H1 (cell line): ENCODE measurements around the gene OR5B2. TPM values are rescaled to one million over a fixed set of nuclear protein-coding genes. Genes with fewer than 3 reads are reported as not detected.

Source experiments
- CTCF ChIA-PET: fragments of 300-600 bp; sonication (Branson Sonifier 250); formaldehyde crosslinking; loops from one replicate; lab custom pipeline; 2021; ENCODE audit not compliant: partially characterized antibody; lab: Charles Lee
- POLR2A ChIA-PET: fragments of 300-600 bp; sonication (Branson Sonifier 250); formaldehyde crosslinking; loops from one replicate; lab custom pipeline; 2021; ENCODE audit warnings: inconsistent platforms; ENCODE audit not compliant: partially characterized antibody; lab: Charles Lee
- DNase-seq, 2 experiments: peaks; one replicate each; pipeline versions ENCODE4 v3.0.0 to v3.0.0-alpha.2; 2010 to 2022; ENCODE audit warnings: low spot score in 2 of 2, low read depth in 1 of 2, mixed read lengths in 1 of 2
- FAIRE-seq: peaks from 2 replicates; lab custom pipeline; 2011; peaks lifted over from hg19 to GRCh38; lab: Jason Lieb, UNC
- H2AFZ ChIP-seq: 2 replicates; pipeline ENCODE4 v1.8.1; 2012; ENCODE audit warnings: low read length, inconsistent platforms
- H2AK5ac ChIP-seq: 2 replicates; pipeline ENCODE4 v1.6.1; 2013; ENCODE audit warnings: low read depth, low read length
- H2BK120ac ChIP-seq: replicated peaks from 2 replicates; pipeline ENCODE3; 2013; ENCODE audit warnings: low read depth, low read length, inconsistent platforms
- H2BK12ac ChIP-seq: 2 replicates; pipeline ENCODE4 v1.6.1; 2013; ENCODE audit warnings: low read depth, low read length
- H2BK15ac ChIP-seq: 2 replicates; pipeline ENCODE4 v1.6.1; 2013; ENCODE audit warnings: low read length
- H2BK20ac ChIP-seq: 2 replicates; pipeline ENCODE4 v1.6.1; 2013; ENCODE audit warnings: low read length
- H2BK5ac ChIP-seq: 2 replicates; pipeline ENCODE4 v1.6.1; 2013; ENCODE audit warnings: low read depth, low read length
- H3K14ac ChIP-seq: 2 replicates; pipeline ENCODE4 v1.6.1; 2013; ENCODE audit warnings: inconsistent platforms; ENCODE audit not compliant: insufficient read length
- H3K18ac ChIP-seq: 2 replicates; pipeline ENCODE4 v1.6.1; 2013; ENCODE audit warnings: low read length; ENCODE audit errors: extremely low read depth
- H3K23ac ChIP-seq: 2 replicates; pipeline ENCODE4 v1.6.1; 2013; ENCODE audit warnings: inconsistent platforms; ENCODE audit not compliant: insufficient read length
- H3K23me2 ChIP-seq: 2 replicates; pipeline ENCODE4 v1.6.1; 2013; ENCODE audit warnings: low read depth, low read length
- H3K27ac ChIP-seq: 2 replicates; pipeline ENCODE4 v1.6.1; 2011; ENCODE audit warnings: low read depth, low read length, inconsistent platforms
- H3K27me3 ChIP-seq, 4 experiments: replicated peaks in 1 of 4; 1 replicate in 1 of 4; 2 replicates in 3 of 4; pipeline versions ENCODE4 v1.6.1 to v1.8.1; 2011 to 2013; ENCODE audit warnings: low read length in 3 of 4, mild to moderate bottlenecking in 3 of 4, inconsistent platforms in 2 of 4, mixed read lengths in 2 of 4, moderate library complexity in 1 of 4; ENCODE audit not compliant: control insufficient read depth in 3 of 4, insufficient read depth in 3 of 4; ENCODE audit errors: extremely low read depth in 1 of 4
- H3K36me3 ChIP-seq, 4 experiments: 2 replicates each; pipeline versions ENCODE4 v1.6.1 to v1.8.1; 2011 to 2013; ENCODE audit warnings: mild to moderate bottlenecking in 4 of 4, low read length in 3 of 4, moderate library complexity in 2 of 4, control low read depth in 1 of 4, inconsistent platforms in 1 of 4; ENCODE audit not compliant: insufficient read depth in 4 of 4, control insufficient read depth in 2 of 4
- H3K4ac ChIP-seq: replicated peaks from 2 replicates; pipeline ENCODE3; 2013; ENCODE audit warnings: low read length, low read depth, mixed read lengths, inconsistent platforms; ENCODE audit not compliant: insufficient read length
- H3K4me1 ChIP-seq, 4 experiments: replicated peaks in 1 of 4; 1 replicate in 1 of 4; 2 replicates in 3 of 4; pipeline versions ENCODE4 v1.6.1 to v1.8.1; 2011 to 2013; ENCODE audit warnings: low read length in 3 of 4, inconsistent platforms in 2 of 4, mixed read lengths in 1 of 4; ENCODE audit not compliant: insufficient read depth in 4 of 4, control insufficient read depth in 3 of 4
- H3K4me2 ChIP-seq, 2 experiments: 2 replicates each; pipeline versions ENCODE4 v1.6.1 to v1.8.1; 2011 to 2013; ENCODE audit warnings: low read depth in 2 of 2, low read length in 2 of 2, control low read depth in 1 of 2, inconsistent platforms in 1 of 2, mild to moderate bottlenecking in 1 of 2; ENCODE audit not compliant: insufficient read depth in 1 of 2
- H3K4me3 ChIP-seq, 4 experiments: fragments of 200-600, 300-600 bp in 1 of 4; sonication (generic), shearing (Covaris generic), sonication (Bioruptor Twin) in 1 of 4; 2 replicates each; pipeline versions ENCODE4 v1.5.1 to v1.8.1; 2011 to 2016; ENCODE audit warnings: low read length in 4 of 4, low read depth in 3 of 4, control low read depth in 2 of 4, inconsistent platforms in 2 of 4, mild to moderate bottlenecking in 2 of 4, mixed read lengths in 1 of 4, moderate library complexity in 1 of 4; ENCODE audit not compliant: insufficient read depth in 2 of 4; ENCODE audit errors: extremely low read depth in 1 of 4
- H3K56ac ChIP-seq: replicated peaks from 2 replicates; pipeline ENCODE3; 2013; ENCODE audit warnings: low read depth, mild to moderate bottlenecking, mixed read lengths, low read length, inconsistent platforms; ENCODE audit not compliant: insufficient read length
- H3K79me1 ChIP-seq: 2 replicates; pipeline ENCODE4 v1.6.1; 2013; ENCODE audit warnings: low read depth, low read length, control low read depth
- H3K79me2 ChIP-seq, 2 experiments: 2 replicates each; pipeline versions ENCODE4 v1.6.1 to v1.8.1; 2012 to 2013; ENCODE audit warnings: low read length in 2 of 2, mild to moderate bottlenecking in 2 of 2, inconsistent platforms in 1 of 2; ENCODE audit not compliant: insufficient read depth in 2 of 2, control insufficient read depth in 1 of 2
- H3K9ac ChIP-seq, 4 experiments: replicated peaks in 1 of 4; 1 replicate in 1 of 4; 2 replicates in 3 of 4; pipeline versions ENCODE4 v1.6.1 to v1.8.1; 2011 to 2013; ENCODE audit warnings: low read depth in 3 of 4, low read length in 3 of 4, control low read depth in 2 of 4, mild to moderate bottlenecking in 2 of 4, moderate library complexity in 2 of 4, inconsistent platforms in 1 of 4; ENCODE audit errors: extremely low read depth in 1 of 4
- H3K9me3 ChIP-seq, 2 experiments: 2 replicates each; pipeline versions ENCODE4 v1.6.1 to v1.8.1; 2012 to 2013; ENCODE audit warnings: mild to moderate bottlenecking in 2 of 2, moderate library complexity in 2 of 2, control low read depth in 1 of 2, inconsistent platforms in 1 of 2, low read depth in 1 of 2, low read length in 1 of 2, mixed read lengths in 1 of 2; ENCODE audit not compliant: insufficient read depth in 2 of 2
- H4K20me1 ChIP-seq, 2 experiments: replicated peaks in 1 of 2; 2 replicates each; pipeline versions ENCODE3 to v1.8.1; 2011 to 2013; ENCODE audit warnings: inconsistent platforms in 2 of 2, low read length in 2 of 2, mild to moderate bottlenecking in 1 of 2; ENCODE audit not compliant: insufficient read depth in 2 of 2, control insufficient read depth in 1 of 2
- H4K5ac ChIP-seq: 2 replicates; pipeline ENCODE4 v1.6.1; 2013; ENCODE audit warnings: low read length, low read depth, mixed read lengths, inconsistent platforms; ENCODE audit not compliant: insufficient read length
- H4K8ac ChIP-seq: 2 replicates; pipeline ENCODE4 v1.8.0; 2013; ENCODE audit warnings: mild to moderate bottlenecking, moderate library complexity, low read length, inconsistent platforms; ENCODE audit not compliant: insufficient read depth; ENCODE audit errors: extremely low read depth
- H4K91ac ChIP-seq: replicated peaks from 2 replicates; pipeline ENCODE3; 2013; ENCODE audit warnings: low read length, mixed read lengths, inconsistent platforms; ENCODE audit not compliant: insufficient read length
- CEBPB ChIP-seq: IDR thresholded peaks from 2 replicates; pipeline ENCODE4 v1.6.1; 2012; ENCODE audit warnings: low read depth, low read length
- CTCF ChIP-seq, 3 experiments: IDR thresholded peaks; 1 replicate in 2 of 3; 2 replicates in 1 of 3; pipeline versions ENCODE4 v1.5.1 to v1.6.1; 2011; ENCODE audit warnings: low read length in 3 of 3, mild to moderate bottlenecking in 3 of 3, inconsistent platforms in 2 of 3, low read depth in 1 of 3, moderate library complexity in 1 of 3; ENCODE audit not compliant: insufficient read depth in 1 of 3; ENCODE audit errors: control extremely low read depth in 1 of 3
- HDAC2 ChIP-seq, 2 experiments: fragments of 300-600 bp in 1 of 2; sonication (generic) in 1 of 2; IDR thresholded peaks; 2 replicates each; pipeline ENCODE4 v1.6.1; 2011 to 2012; ENCODE audit warnings: low read depth in 2 of 2, low read length in 2 of 2, mild to moderate bottlenecking in 2 of 2, moderate library complexity in 2 of 2, borderline replicate concordance in 1 of 2, inconsistent platforms in 1 of 2
- KDM5A ChIP-seq: fragments of 200-600 bp; IDR thresholded peaks from 2 replicates; pipeline ENCODE4 v1.7.1; 2012; ENCODE audit warnings: mild to moderate bottlenecking, low read length, inconsistent platforms, mixed read lengths
- POLR2AphosphoS5 ChIP-seq: IDR thresholded peaks from 2 replicates; pipeline ENCODE4 v1.6.1; 2011; ENCODE audit warnings: low read depth, low read length
- RXRA ChIP-seq: IDR thresholded peaks from 2 replicates; pipeline ENCODE4 v1.6.1; 2011; ENCODE audit warnings: low read depth, mild to moderate bottlenecking, low read length, moderate library complexity; ENCODE audit not compliant: insufficient read depth
- SP1 ChIP-seq: IDR thresholded peaks from 2 replicates; pipeline ENCODE4 v1.6.1; 2011; ENCODE audit warnings: low read depth, low read length
- WGBS, 2 experiments: shearing (Covaris generic) in 1 of 2; methylation state at CpG; one replicate each; pipeline versions ENCODE4 v1.1.6 to v1.1.7; 2013 to 2015; ENCODE audit warnings: low lambda C conversion rate in 2 of 2, mixed read lengths in 2 of 2, inconsistent platforms in 1 of 2, low coverage in 1 of 2, missing lambda C conversion rate in 1 of 2; ENCODE audit not compliant: insufficient replicate concordance in 2 of 2, insufficient coverage in 1 of 2, insufficient read length in 1 of 2; ENCODE audit errors: extremely low coverage in 1 of 2, missing lambda C conversion rate in 1 of 2; 5-methylcytosine and 5-hydroxymethylcytosine counted together
- polyA plus RNA-seq, 7 experiments: library from polyadenylated mRNA; depleted of rRNA in 3 of 7; stranded (reverse) in 5 of 7; unstranded in 2 of 7; fragments of >200 nt in 5 of 7; fragments of 200-250 nt in 2 of 7; gene quantifications; 1 replicate in 5 of 7; 2 replicates in 1 of 7; 4 replicates in 1 of 7; pipeline versions ENCODE4 v1.2.1 to v1.2.3, GENCODE V29; 2011 to 2013; ENCODE audit warnings: missing spikeins in 2 of 7, mixed read lengths in 2 of 7
- total RNA-seq: library from RNA; stranded (reverse); fragmentation: NEBNext Ultra II Directional; extraction: Animal tissue kit (Norgen Biotek cat#: 25700); gene quantifications from 2 replicates; pipeline ENCODE4 v1.2.1, GENCODE V29; 2021

OR5B2 gene
- total and polyA plus RNA-seq, 2 of the 8 experiments (the other 6 are each of a cell fraction or from before 2014, with no cell fraction given): 0.06 TPM; not detected in 1

GRCh38 chr11:58442136-58442535 lies 14.2 kb upstream of the OR5B2 start, which contains the start of gene OR5B12:
TSS of gene OR5B12 (minus strand) at chr11:58442236. CDS start at chr11:58440151, 2,085 bp downstream.
- ChIA-PET CTCF (no interaction called here), POLR2A (no interaction called here)
- Histone ChIP-seq H2BK5ac (no peak within 1 kb of the TSS), H3K23me2 (no peaks in the 10 kb centered on the region), H4K8ac (no peak within 1 kb of the TSS), H2AFZ (no peak within 1 kb of the TSS), H3K4me1 (no peaks in the 10 kb centered on the region), H3K14ac (no peak within 1 kb of the TSS), H2AK5ac (no peak within 1 kb of the TSS), H3K79me1 (no peaks in the 10 kb centered on the region), H2BK20ac (no peak within 1 kb of the TSS), H3K4me2 (no peak within 1 kb of the TSS), H4K91ac (no peak within 1 kb of the TSS), H3K27me3 (no peaks in the 10 kb centered on the region), H2BK15ac (no peak within 1 kb of the TSS), H3K23ac (no peak within 1 kb of the TSS), H3K18ac (no peak within 1 kb of the TSS), H3K56ac (no peak within 1 kb of the TSS), H3K9ac (no peak within 1 kb of the TSS), H3K79me2 (no peaks in the 10 kb centered on the region), H3K36me3 (no peaks in the 10 kb centered on the region), H3K4ac (no peak within 1 kb of the TSS), H3K27ac (no peak within 1 kb of the TSS), H3K4me3 (no peak within 1 kb of the TSS), H4K20me1 (no peaks in the 10 kb centered on the region), H2BK12ac (no peak within 1 kb of the TSS), H2BK120ac (no peak within 1 kb of the TSS), H3K9me3 (peaks cover 19 to 42% of the 10 kb centered on the region in 2 experiments; a peak in 3 of 4 replicates), H4K5ac (no peak within 1 kb of the TSS)
- WGBS, 2 experiments: 84% methylated on average over 1 of the region's 1 CpG; no CpG with 5 or more reads in 1 of the 2 experiments
- FAIRE-seq: no peak
- TF ChIP-seq RXRA: no peak
- TF ChIP-seq CTCF (IDR thresholded peaks at IDR 0.05; ENCODE audit: control extremely low read depth in 1 of 3, insufficient read depth in 1 of 3, low read depth in 1 of 3, low read length in 3 of 3): no peak
- no peak for TF ChIP-seq CEBPB
- no peak for TF ChIP-seq KDM5A
- TF ChIP-seq POLR2AphosphoS5: no peak
- no peak for TF ChIP-seq SP1
- no peak for TF ChIP-seq HDAC2 (IDR thresholded peaks at IDR 0.05; ENCODE audit: borderline replicate concordance in 1 of 2, low read depth in 2 of 2, low read length in 2 of 2)
- DNase-seq: no peak
